GM12801 (cell line): ENCODE measurements around the gene FKBP15.

Source experiments
- TF ChIP-seq, protein P1 (sequence below): IDR thresholded peaks from one replicate; pipeline ENCODE4 v1.5.1; 2011; ENCODE audit warnings: control low read depth; ENCODE audit not compliant: insufficient read length; ENCODE audit errors: extremely low read depth

Gene FKBP15

DNA sequence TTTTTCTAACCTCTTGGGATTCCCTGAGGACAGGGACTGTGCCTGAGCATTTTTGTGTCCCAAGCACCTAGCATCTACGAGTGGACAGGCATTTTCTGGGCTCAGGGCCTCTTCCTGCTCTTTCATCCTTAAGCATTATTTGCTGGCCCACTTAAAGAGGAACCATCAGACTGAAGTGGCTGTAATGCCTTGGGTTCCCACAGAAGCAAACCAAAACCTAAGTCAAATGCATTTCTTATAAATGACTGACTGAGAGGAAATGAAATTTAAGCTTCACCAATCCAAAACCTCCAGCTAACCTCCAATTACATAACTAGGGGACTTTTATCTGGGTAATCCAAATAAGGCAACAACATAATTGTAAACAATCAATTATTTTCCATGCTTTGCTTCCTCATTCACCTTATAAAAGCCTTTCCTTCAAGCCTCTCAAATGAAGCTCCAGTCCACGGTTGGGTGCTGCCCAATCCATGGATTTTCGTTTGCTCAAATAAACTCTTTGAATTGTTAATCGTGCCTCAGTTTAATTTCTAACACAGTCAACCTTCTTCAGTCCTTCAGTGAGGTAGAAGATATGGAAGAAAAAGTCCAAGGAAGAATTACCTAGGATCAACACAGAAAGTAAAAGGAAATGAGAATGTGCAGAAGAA, 95.6 kb downstream of the FKBP15 start:
- TF ChIP-seq, protein P1, sequence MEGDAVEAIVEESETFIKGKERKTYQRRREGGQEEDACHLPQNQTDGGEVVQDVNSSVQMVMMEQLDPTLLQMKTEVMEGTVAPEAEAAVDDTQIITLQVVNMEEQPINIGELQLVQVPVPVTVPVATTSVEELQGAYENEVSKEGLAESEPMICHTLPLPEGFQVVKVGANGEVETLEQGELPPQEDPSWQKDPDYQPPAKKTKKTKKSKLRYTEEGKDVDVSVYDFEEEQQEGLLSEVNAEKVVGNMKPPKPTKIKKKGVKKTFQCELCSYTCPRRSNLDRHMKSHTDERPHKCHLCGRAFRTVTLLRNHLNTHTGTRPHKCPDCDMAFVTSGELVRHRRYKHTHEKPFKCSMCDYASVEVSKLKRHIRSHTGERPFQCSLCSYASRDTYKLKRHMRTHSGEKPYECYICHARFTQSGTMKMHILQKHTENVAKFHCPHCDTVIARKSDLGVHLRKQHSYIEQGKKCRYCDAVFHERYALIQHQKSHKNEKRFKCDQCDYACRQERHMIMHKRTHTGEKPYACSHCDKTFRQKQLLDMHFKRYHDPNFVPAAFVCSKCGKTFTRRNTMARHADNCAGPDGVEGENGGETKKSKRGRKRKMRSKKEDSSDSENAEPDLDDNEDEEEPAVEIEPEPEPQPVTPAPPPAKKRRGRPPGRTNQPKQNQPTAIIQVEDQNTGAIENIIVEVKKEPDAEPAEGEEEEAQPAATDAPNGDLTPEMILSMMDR, result no peak
